Prostate gland (tissue), 2 donors: ENCODE results near the gene PIAS1.
A peak's percentile ranks its signal among the peaks of the same experiment; 100 is the strongest.

ENCODE experiments used
- POLR2A ChIP-seq: fragments of 450-650 bp; IDR thresholded peaks from one replicate; pipeline ENCODE4 v1.6.1; 2016; ENCODE audit warnings: antibody characterized with exemption, mild to moderate bottlenecking
- POLR2AphosphoS5 ChIP-seq: sonication (generic); formaldehyde crosslinking; IDR thresholded peaks from one replicate; pipeline ENCODE4 v1.6.1; 2017; ENCODE audit warnings: antibody characterized with exemption
- TF ChIP-seq, protein P1 (sequence below), 4 experiments: fragments of 200-600 bp in 2 of 4; fragments of 450-650 bp in 2 of 4; sonication (generic) in 2 of 4; IDR thresholded peaks; 1 replicate in 3 of 4; 2 replicates in 1 of 4; pipeline ENCODE4 v1.5.1; 2016 to 2019; ENCODE audit warnings: antibody characterized with exemption in 4 of 4, mild to moderate bottlenecking in 2 of 4, moderate library complexity in 2 of 4

GRCh38 chr15:68022061-68022460 lies 32.1 kb upstream of the PIAS1 start:
- TF ChIP-seq, protein P1, sequence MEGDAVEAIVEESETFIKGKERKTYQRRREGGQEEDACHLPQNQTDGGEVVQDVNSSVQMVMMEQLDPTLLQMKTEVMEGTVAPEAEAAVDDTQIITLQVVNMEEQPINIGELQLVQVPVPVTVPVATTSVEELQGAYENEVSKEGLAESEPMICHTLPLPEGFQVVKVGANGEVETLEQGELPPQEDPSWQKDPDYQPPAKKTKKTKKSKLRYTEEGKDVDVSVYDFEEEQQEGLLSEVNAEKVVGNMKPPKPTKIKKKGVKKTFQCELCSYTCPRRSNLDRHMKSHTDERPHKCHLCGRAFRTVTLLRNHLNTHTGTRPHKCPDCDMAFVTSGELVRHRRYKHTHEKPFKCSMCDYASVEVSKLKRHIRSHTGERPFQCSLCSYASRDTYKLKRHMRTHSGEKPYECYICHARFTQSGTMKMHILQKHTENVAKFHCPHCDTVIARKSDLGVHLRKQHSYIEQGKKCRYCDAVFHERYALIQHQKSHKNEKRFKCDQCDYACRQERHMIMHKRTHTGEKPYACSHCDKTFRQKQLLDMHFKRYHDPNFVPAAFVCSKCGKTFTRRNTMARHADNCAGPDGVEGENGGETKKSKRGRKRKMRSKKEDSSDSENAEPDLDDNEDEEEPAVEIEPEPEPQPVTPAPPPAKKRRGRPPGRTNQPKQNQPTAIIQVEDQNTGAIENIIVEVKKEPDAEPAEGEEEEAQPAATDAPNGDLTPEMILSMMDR (IDR thresholded peaks at IDR 0.05) = no peak
- no peak for TF ChIP-seq POLR2A
- peak; percentile 76 for TF ChIP-seq POLR2AphosphoS5
